H9 (cell line): Measurements from ENCODE around the gene EFHD2. TPM values are rescaled to one million over a fixed set of nuclear protein-coding genes. Genes with fewer than 3 reads are reported as not detected.

Experiments used
- DNase-seq: peaks from one replicate; pipeline ENCODE4 v3.0.0-alpha.2; 2017
- H2AFZ ChIP-seq: one replicate; pipeline ENCODE4 v1.6.1; 2013; ENCODE audit warnings: mild to moderate bottlenecking, low read length, control low read depth, moderate library complexity
- H2AK5ac ChIP-seq: 2 replicates; pipeline ENCODE4 v1.6.1; 2013; ENCODE audit warnings: low read length, control low read depth, mixed read lengths; ENCODE audit not compliant: insufficient read length
- H2BK120ac ChIP-seq: one replicate; pipeline ENCODE4 v1.6.1; 2013; ENCODE audit warnings: low read depth, mild to moderate bottlenecking, low read length, control low read depth, inconsistent platforms; ENCODE audit not compliant: poor library complexity, severe bottlenecking
- H2BK12ac ChIP-seq: 2 replicates; pipeline ENCODE4 v1.6.1; 2013; ENCODE audit warnings: low read length, control low read depth, mixed read lengths, low read depth; ENCODE audit not compliant: insufficient read length
- H2BK15ac ChIP-seq: 2 replicates; pipeline ENCODE4 v1.6.1; 2013; ENCODE audit warnings: low read depth, low read length, control low read depth
- H2BK20ac ChIP-seq: one replicate; pipeline ENCODE4 v1.6.1; 2013; ENCODE audit warnings: low read depth, mild to moderate bottlenecking, low read length, control low read depth, inconsistent platforms; ENCODE audit not compliant: poor library complexity, severe bottlenecking
- H2BK5ac ChIP-seq: 2 replicates; pipeline ENCODE4 v1.6.1; 2013; ENCODE audit warnings: low read length, control low read depth, mixed read lengths; ENCODE audit not compliant: insufficient read length
- H3K14ac ChIP-seq: 2 replicates; pipeline ENCODE4 v1.6.1; 2013; ENCODE audit warnings: low read length, control low read depth; ENCODE audit not compliant: insufficient read depth
- H3K18ac ChIP-seq: 2 replicates; pipeline ENCODE4 v1.6.1; 2013; ENCODE audit warnings: low read depth, mild to moderate bottlenecking, mixed read lengths, low read length, control low read depth; ENCODE audit not compliant: insufficient read length
- H3K23ac ChIP-seq: 2 replicates; pipeline ENCODE4 v1.6.1; 2013; ENCODE audit warnings: low read length, control low read depth, mixed read lengths, low read depth; ENCODE audit not compliant: insufficient read length
- H3K23me2 ChIP-seq: 2 replicates; pipeline ENCODE4 v1.6.1; 2013; ENCODE audit warnings: low read depth, mild to moderate bottlenecking, mixed read lengths, low read length, control low read depth; ENCODE audit not compliant: insufficient read length, poor library complexity, severe bottlenecking
- H3K27ac ChIP-seq: 2 replicates; pipeline ENCODE4 v1.5.1; 2013; ENCODE audit warnings: low read length, control low read depth, mixed read lengths, low read depth; ENCODE audit not compliant: insufficient read length
- H3K27me3 ChIP-seq: 2 replicates; pipeline ENCODE4 v1.6.1; 2013; ENCODE audit warnings: low read length, control low read depth, inconsistent platforms; ENCODE audit not compliant: insufficient read depth
- H3K4ac ChIP-seq: 2 replicates; pipeline ENCODE4 v1.6.1; 2013; ENCODE audit warnings: low read depth, mild to moderate bottlenecking, control low read depth, inconsistent platforms, low read length, moderate library complexity
- H3K4me1 ChIP-seq: 2 replicates; pipeline ENCODE4 v1.6.1; 2013; ENCODE audit warnings: low read length, control low read depth, inconsistent platforms; ENCODE audit not compliant: insufficient read depth
- H3K4me2 ChIP-seq: 2 replicates; pipeline ENCODE4 v1.6.1; 2013; ENCODE audit warnings: low read length, control low read depth, mixed read lengths; ENCODE audit not compliant: insufficient read length, insufficient read depth
- H3K56ac ChIP-seq: 2 replicates; pipeline ENCODE4 v1.6.1; 2013; ENCODE audit warnings: low read depth, mild to moderate bottlenecking, mixed read lengths, low read length, control low read depth; ENCODE audit not compliant: insufficient read length
- H3K79me1 ChIP-seq: 2 replicates; pipeline ENCODE4 v1.6.1; 2013; ENCODE audit warnings: low read depth, mild to moderate bottlenecking, moderate library complexity, low read length, control low read depth, inconsistent platforms; ENCODE audit not compliant: insufficient read depth, poor library complexity, severe bottlenecking
- H3K79me2 ChIP-seq: 2 replicates; pipeline ENCODE4 v1.6.1; 2013; ENCODE audit warnings: low read length, control low read depth, inconsistent platforms; ENCODE audit not compliant: insufficient read depth
- H3K9ac ChIP-seq: 2 replicates; pipeline ENCODE4 v1.6.1; 2013; ENCODE audit warnings: low read length, control low read depth, mixed read lengths; ENCODE audit not compliant: insufficient read length; ENCODE audit errors: extremely low read depth
- H3K9me3 ChIP-seq: one replicate; pipeline ENCODE4 v1.6.1; 2013; ENCODE audit warnings: low read depth, low read length, inconsistent platforms; ENCODE audit not compliant: control insufficient read depth
- H3T11ph ChIP-seq: one replicate; pipeline ENCODE4 v1.6.1; 2013; ENCODE audit warnings: mild to moderate bottlenecking, low read length, control low read depth, inconsistent platforms
- H4K20me1 ChIP-seq: one replicate; pipeline ENCODE4 v1.6.1; 2013; ENCODE audit not compliant: control insufficient read depth, insufficient read length, insufficient read depth
- H4K5ac ChIP-seq: 2 replicates; pipeline ENCODE4 v1.6.1; 2013; ENCODE audit warnings: low read depth, mild to moderate bottlenecking, mixed read lengths, low read length, control low read depth; ENCODE audit not compliant: insufficient read length
- H4K8ac ChIP-seq: replicated peaks from 2 replicates; pipeline ENCODE4 v1.6.1; 2013; ENCODE audit warnings: low read length, control low read depth, mixed read lengths, low read depth; ENCODE audit not compliant: insufficient read length
- H4K91ac ChIP-seq: 2 replicates; pipeline ENCODE4 v1.6.1; 2013; ENCODE audit warnings: low read depth, mild to moderate bottlenecking, moderate library complexity, mixed read lengths, low read length, control low read depth; ENCODE audit not compliant: insufficient read length
- H3K27ac Mint-ChIP-seq, 3 experiments: 2 replicates in 2 of 3; 3 replicates in 1 of 3; pipeline ENCODE4 v1.8.0; 2020 to 2021; ENCODE audit warnings: mixed read lengths in 3 of 3, mild to moderate bottlenecking in 1 of 3, moderate library complexity in 1 of 3
- H3K27me3 Mint-ChIP-seq: 2 replicates; pipeline ENCODE4 v1.8.0; 2021; ENCODE audit warnings: low read depth, mild to moderate bottlenecking, moderate library complexity, mixed read lengths
- H3K36me3 Mint-ChIP-seq, 3 experiments: 2 replicates in 2 of 3; 3 replicates in 1 of 3; pipeline ENCODE4 v1.8.0; 2020 to 2021; ENCODE audit warnings: low read depth in 3 of 3, mixed read lengths in 3 of 3; ENCODE audit not compliant: insufficient read depth in 1 of 3
- H3K4me1 Mint-ChIP-seq, 2 experiments: 2 replicates each; pipeline ENCODE4 v1.8.0; 2020; ENCODE audit warnings: mixed read lengths in 2 of 2
- H3K4me3 Mint-ChIP-seq, 2 experiments: 2 replicates in 1 of 2; 3 replicates in 1 of 2; pipeline ENCODE4 v1.8.0; 2020 to 2021; ENCODE audit warnings: mild to moderate bottlenecking in 2 of 2, mixed read lengths in 2 of 2, moderate library complexity in 1 of 2
- H3K9me3 Mint-ChIP-seq, 2 experiments: 2 replicates in 1 of 2; 3 replicates in 1 of 2; pipeline ENCODE4 v1.8.0; 2020; ENCODE audit warnings: mild to moderate bottlenecking in 2 of 2, mixed read lengths in 2 of 2, moderate library complexity in 1 of 2
- WGBS: extraction: QIAGEN DNeasy Blood & Tissue Kit; methylation state at CpG from one replicate; pipeline ENCODE4 v1.1.7; 2013; ENCODE audit warnings: missing lambda C conversion rate, low lambda C conversion rate, mixed read lengths; ENCODE audit not compliant: insufficient read length; ENCODE audit errors: extremely low coverage; 5-methylcytosine and 5-hydroxymethylcytosine counted together
- total RNA-seq: library from RNA; stranded (reverse); gene quantifications from 2 replicates; pipeline ENCODE4 v1.2.1, GENCODE V29; 2021
- TF ChIP-seq, protein P1 (sequence below): fragments of 200-600 bp; sonication (generic); conservative IDR thresholded peaks from 3 replicates; pipeline ENCODE4 v1.8.0; 2021; ENCODE audit warnings: antibody characterized with exemption, mild to moderate bottlenecking

EFHD2 gene
- total RNA-seq, 1 experiment from 2014 or later = 16.5 TPM

- WGBS = no CpG with 5 or more reads among the region's 13 CpGs
Measured at GRCh38 chr1:15440357-15440756, 30.7 kb downstream of the EFHD2 start.

More at GRCh38 chr1:15440357-15440756, 30.7 kb downstream of the EFHD2 start:
- Histone ChIP-seq H3K27ac (no peak overlapping the region), H3K18ac (no peak overlapping the region), H2AK5ac (no peak overlapping the region), H4K91ac (no peak overlapping the region), H3K4me1 (no peaks in the 10 kb centered on the region), H2BK12ac (no peak overlapping the region), H3K9me3 (no peaks in the 10 kb centered on the region), H3K23me2 (no peaks in the 10 kb centered on the region), H2BK20ac (no peak overlapping the region), H3K56ac (no peak overlapping the region), H3K27me3 (no peaks in the 10 kb centered on the region), H4K20me1 (no peaks in the 10 kb centered on the region), H3K4ac (no peak overlapping the region), H3K4me2 (no peak overlapping the region), H3K14ac (no peak overlapping the region), H2BK120ac (no peak overlapping the region), H3T11ph (no peak overlapping the region), H2BK5ac (no peak overlapping the region), H4K5ac (no peak overlapping the region), H2BK15ac (no peak overlapping the region), H3K23ac (no peak overlapping the region), H2AFZ (no peak overlapping the region), H3K79me1 (no peaks in the 10 kb centered on the region), H3K79me2 (no peaks in the 10 kb centered on the region), H3K9ac (no peak overlapping the region), H4K8ac (no peak overlapping the region)
- Mint-ChIP-seq H3K36me3 (no peaks in the 10 kb centered on the region), H3K4me1 (no peaks in the 10 kb centered on the region), H3K4me3 (no peak overlapping the region), H3K27me3 (peaks cover 4% of the 10 kb centered on the region), H3K27ac (peak overlapping the region in 1 of 3 experiments; percentile 48; a peak in 1 of 7 replicates), H3K9me3 (no peaks in the 10 kb centered on the region; a peak in 1 of 5 replicates)
- no peak for DNase-seq
- TF ChIP-seq, protein P1, sequence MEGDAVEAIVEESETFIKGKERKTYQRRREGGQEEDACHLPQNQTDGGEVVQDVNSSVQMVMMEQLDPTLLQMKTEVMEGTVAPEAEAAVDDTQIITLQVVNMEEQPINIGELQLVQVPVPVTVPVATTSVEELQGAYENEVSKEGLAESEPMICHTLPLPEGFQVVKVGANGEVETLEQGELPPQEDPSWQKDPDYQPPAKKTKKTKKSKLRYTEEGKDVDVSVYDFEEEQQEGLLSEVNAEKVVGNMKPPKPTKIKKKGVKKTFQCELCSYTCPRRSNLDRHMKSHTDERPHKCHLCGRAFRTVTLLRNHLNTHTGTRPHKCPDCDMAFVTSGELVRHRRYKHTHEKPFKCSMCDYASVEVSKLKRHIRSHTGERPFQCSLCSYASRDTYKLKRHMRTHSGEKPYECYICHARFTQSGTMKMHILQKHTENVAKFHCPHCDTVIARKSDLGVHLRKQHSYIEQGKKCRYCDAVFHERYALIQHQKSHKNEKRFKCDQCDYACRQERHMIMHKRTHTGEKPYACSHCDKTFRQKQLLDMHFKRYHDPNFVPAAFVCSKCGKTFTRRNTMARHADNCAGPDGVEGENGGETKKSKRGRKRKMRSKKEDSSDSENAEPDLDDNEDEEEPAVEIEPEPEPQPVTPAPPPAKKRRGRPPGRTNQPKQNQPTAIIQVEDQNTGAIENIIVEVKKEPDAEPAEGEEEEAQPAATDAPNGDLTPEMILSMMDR = no peak
